Trophoblast cell (in vitro differentiated cells and primary cell): ENCODE results near the gene POLR1A.

Source experiments
- DNase-seq, 2 donors: peaks; one replicate each; pipeline ENCODE4 v3.0.0-alpha.2; 2016
- H2AFZ ChIP-seq: 2 replicates; pipeline ENCODE4 v1.6.1; 2013; ENCODE audit warnings: low read length, moderate library complexity, mild to moderate bottlenecking; ENCODE audit not compliant: insufficient read depth, poor library complexity
- H2AK5ac ChIP-seq: 2 replicates; pipeline ENCODE4 v1.6.1; 2013; ENCODE audit warnings: mild to moderate bottlenecking, low read length
- H2BK120ac ChIP-seq: 2 replicates; pipeline ENCODE4 v1.6.1; 2013; ENCODE audit warnings: low read length, mild to moderate bottlenecking, moderate library complexity; ENCODE audit not compliant: insufficient read depth, poor library complexity
- H2BK12ac ChIP-seq: 2 replicates; pipeline ENCODE4 v1.6.1; 2013; ENCODE audit warnings: mild to moderate bottlenecking, low read length, moderate library complexity
- H2BK5ac ChIP-seq: 2 replicates; pipeline ENCODE4 v1.6.1; 2013; ENCODE audit warnings: low read length, low read depth, moderate library complexity, mild to moderate bottlenecking; ENCODE audit not compliant: poor library complexity
- H3K14ac ChIP-seq: 2 replicates; pipeline ENCODE4 v1.6.1; 2013; ENCODE audit warnings: mild to moderate bottlenecking, low read length
- H3K18ac ChIP-seq: 2 replicates; pipeline ENCODE4 v1.6.1; 2013; ENCODE audit warnings: mild to moderate bottlenecking, low read length
- H3K23ac ChIP-seq: 2 replicates; pipeline ENCODE4 v1.6.1; 2013; ENCODE audit warnings: low read length
- H3K27ac ChIP-seq: 2 replicates; pipeline ENCODE4 v1.5.1; 2013; ENCODE audit warnings: low read depth, mild to moderate bottlenecking, inconsistent platforms, low read length, moderate library complexity
- H3K27me3 ChIP-seq: 2 replicates; pipeline ENCODE4 v1.6.1; 2013; ENCODE audit warnings: inconsistent platforms, mild to moderate bottlenecking, low read length, moderate library complexity; ENCODE audit not compliant: insufficient read depth
- H3K36me3 ChIP-seq, 2 experiments: 1 replicate in 1 of 2; 2 replicates in 1 of 2; pipeline ENCODE4 v1.6.1; 2013; ENCODE audit warnings: low read length in 2 of 2, mild to moderate bottlenecking in 2 of 2, moderate library complexity in 1 of 2; ENCODE audit not compliant: insufficient read depth in 2 of 2, control insufficient read depth in 1 of 2
- H3K4ac ChIP-seq: 2 replicates; pipeline ENCODE4 v1.6.1; 2013; ENCODE audit warnings: low read depth, mild to moderate bottlenecking, low read length, moderate library complexity
- H3K4me1 ChIP-seq, 2 experiments: 1 replicate in 1 of 2; 2 replicates in 1 of 2; pipeline ENCODE4 v1.6.1; 2013; ENCODE audit warnings: low read length in 2 of 2, mild to moderate bottlenecking in 2 of 2, moderate library complexity in 1 of 2; ENCODE audit not compliant: insufficient read depth in 2 of 2, control insufficient read depth in 1 of 2
- H3K4me2 ChIP-seq: 2 replicates; pipeline ENCODE4 v1.6.1; 2013; ENCODE audit warnings: inconsistent platforms, mild to moderate bottlenecking, low read length, moderate library complexity
- H3K4me3 ChIP-seq: 2 replicates; pipeline ENCODE4 v1.5.1; 2013; ENCODE audit warnings: mild to moderate bottlenecking, low read depth, low read length, inconsistent platforms
- H3K79me1 ChIP-seq: one replicate; pipeline ENCODE4 v1.6.1; 2013; ENCODE audit warnings: low read length
- H3K79me2 ChIP-seq: 2 replicates; pipeline ENCODE4 v1.6.1; 2013; ENCODE audit warnings: low read length, mild to moderate bottlenecking; ENCODE audit not compliant: control insufficient read depth, insufficient read depth, poor library complexity
- H3K9ac ChIP-seq: 2 replicates; pipeline ENCODE4 v1.6.1; 2013; ENCODE audit warnings: mild to moderate bottlenecking, low read length
- H3K9me3 ChIP-seq: 2 replicates; pipeline ENCODE4 v1.6.1; 2013; ENCODE audit warnings: low read depth, mild to moderate bottlenecking, control low read depth, inconsistent platforms, low read length; ENCODE audit not compliant: insufficient read depth
- H4K12ac ChIP-seq: 2 replicates; pipeline ENCODE4 v1.6.1; 2013; ENCODE audit warnings: low read depth, mild to moderate bottlenecking, low read length, moderate library complexity
- H4K8ac ChIP-seq: 2 replicates; pipeline ENCODE4 v1.6.1; 2013; ENCODE audit warnings: low read depth, mild to moderate bottlenecking, low read length, moderate library complexity
- H4K91ac ChIP-seq: one replicate; pipeline ENCODE4 v1.6.1; 2013; ENCODE audit warnings: low read depth, mild to moderate bottlenecking, low read length, moderate library complexity
- WGBS: extraction: QIAGEN DNeasy Blood & Tissue Kit; methylation state at CpG from one replicate; pipeline ENCODE4 v1.1.7; 2013; ENCODE audit warnings: missing lambda C conversion rate; ENCODE audit not compliant: insufficient read length, insufficient coverage; ENCODE audit errors: extremely low coverage; 5-methylcytosine and 5-hydroxymethylcytosine counted together

Gene POLR1A

DNA sequence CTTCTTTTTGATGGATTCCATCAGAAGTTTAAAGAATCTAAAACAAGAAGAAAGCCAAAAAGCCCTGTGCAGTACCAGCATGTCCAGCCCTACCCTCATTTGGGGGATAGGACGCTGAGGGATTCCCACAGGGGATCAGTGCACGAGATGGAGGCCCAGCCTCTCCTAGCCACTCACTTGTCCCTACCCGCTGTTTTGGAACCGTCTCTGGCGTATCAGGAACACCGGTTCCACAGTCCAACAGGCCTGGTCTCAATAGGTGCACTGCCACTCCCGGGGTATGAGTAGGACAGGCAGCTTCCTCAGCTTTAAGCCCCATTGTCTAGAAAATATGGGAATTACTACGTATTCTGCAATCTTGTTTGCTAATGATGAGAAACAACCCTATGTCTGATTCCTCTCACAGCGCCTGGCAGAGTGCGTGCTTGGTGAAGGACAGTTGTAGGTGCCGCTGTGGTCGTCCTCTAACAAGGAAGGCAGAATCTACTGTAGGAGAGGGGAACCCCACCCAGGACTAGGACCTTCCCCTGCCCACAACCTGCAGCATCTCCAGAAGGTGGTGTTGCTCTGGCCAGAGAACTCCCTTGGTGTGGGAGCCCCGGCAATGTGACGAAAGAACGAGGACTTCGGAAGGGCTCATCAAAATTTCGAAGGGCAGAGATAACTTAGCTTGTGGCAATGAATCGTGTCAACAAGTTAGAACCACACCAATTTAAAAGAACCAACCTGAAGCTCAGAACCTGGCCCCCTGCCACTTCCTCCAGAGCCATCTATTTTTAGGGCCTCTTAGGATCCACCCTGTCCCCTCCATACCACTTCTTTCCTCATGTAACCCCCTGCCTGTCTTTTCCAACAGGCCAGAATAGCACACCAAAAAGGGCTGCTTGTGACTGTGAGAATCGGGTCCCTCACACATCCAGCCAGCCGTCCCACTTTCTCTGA is 71.7 kb downstream of the POLR1A start:
- no peak overlapping the region for H3K23ac ChIP-seq
- H3K27me3 ChIP-seq = no peaks in the 10 kb centered on the region
- peaks cover 74 to 81% of the 10 kb centered on the region in 2 experiments for H3K36me3 ChIP-seq
- WGBS = no CpG with 5 or more reads among the region's 20 CpGs
- H4K8ac ChIP-seq = no peak overlapping the region
- H3K4me3 ChIP-seq = no peak overlapping the region
- peaks cover 0 to 2% of the 10 kb centered on the region in 2 experiments for H3K4me1 ChIP-seq
- no peak overlapping the region for H2BK120ac ChIP-seq
- H2BK12ac ChIP-seq = no peak overlapping the region
- no peak overlapping the region for H4K12ac ChIP-seq
- H3K9me3 ChIP-seq = no peaks in the 10 kb centered on the region
- no peak overlapping the region for H2BK5ac ChIP-seq
- no peak for DNase-seq
- H4K91ac ChIP-seq = no peak overlapping the region
- H3K27ac ChIP-seq = no peak overlapping the region
- H3K79me2 ChIP-seq = no peaks in the 10 kb centered on the region
- no peak overlapping the region for H3K4me2 ChIP-seq
- no peak overlapping the region for H2AK5ac ChIP-seq
- H3K18ac ChIP-seq = no peak overlapping the region
- H3K4ac ChIP-seq = no peak overlapping the region
- H3K79me1 ChIP-seq = no peaks in the 10 kb centered on the region
- no peak overlapping the region for H2AFZ ChIP-seq
- H3K9ac ChIP-seq = no peak overlapping the region
- H3K14ac ChIP-seq = no peak overlapping the region

DNA sequence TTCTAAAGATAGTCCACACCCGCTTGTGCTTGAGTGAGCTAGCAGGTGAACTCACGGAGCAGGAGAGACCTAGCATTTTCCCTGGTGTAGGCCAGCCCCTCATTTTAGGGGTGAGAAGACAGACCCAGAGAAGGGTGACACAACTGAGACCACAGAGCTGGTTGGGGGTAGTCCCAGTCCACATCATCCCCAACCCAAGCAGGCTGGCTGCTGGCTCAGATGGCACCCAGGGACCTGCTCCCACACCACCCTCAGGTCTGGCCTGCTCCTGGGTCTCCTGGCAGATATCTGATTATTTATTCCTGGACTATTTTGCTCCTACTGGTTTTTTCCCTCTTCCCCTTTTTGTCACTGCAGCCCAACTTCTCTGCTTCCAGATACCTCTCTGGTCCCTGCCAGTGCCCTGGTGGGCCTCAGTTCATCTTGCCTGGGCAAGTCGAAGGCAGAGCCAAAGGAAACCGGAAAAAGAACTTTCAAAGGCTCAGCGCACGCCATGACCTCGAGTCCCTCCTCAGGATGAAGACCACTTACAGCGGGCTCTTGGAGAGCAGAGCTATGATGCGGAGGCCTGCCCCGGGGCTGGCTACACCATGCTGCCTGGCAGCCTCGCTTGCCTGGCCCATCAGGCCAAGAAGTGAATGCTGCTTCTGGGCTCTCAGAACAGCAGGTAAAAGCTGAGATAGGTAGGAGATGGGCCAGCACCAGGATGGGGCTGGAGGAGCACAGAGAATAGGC is 72.7 kb downstream of the POLR1A start:
- Histone ChIP-seq H3K79me2 (no peaks in the 10 kb centered on the region), H3K18ac (no peak overlapping the region), H3K36me3 (peaks cover 74 to 81% of the 10 kb centered on the region in 2 experiments), H3K27me3 (no peaks in the 10 kb centered on the region), H2BK5ac (no peak overlapping the region), H3K23ac (no peak overlapping the region), H3K9ac (no peak overlapping the region), H3K9me3 (no peaks in the 10 kb centered on the region), H2BK12ac (no peak overlapping the region), H3K79me1 (no peaks in the 10 kb centered on the region), H4K12ac (no peak overlapping the region), H3K4me2 (no peak overlapping the region), H2BK120ac (no peak overlapping the region), H4K8ac (no peak overlapping the region), H3K27ac (no peak overlapping the region), H3K14ac (no peak overlapping the region), H2AFZ (no peak overlapping the region), H2AK5ac (no peak overlapping the region), H3K4me3 (no peak overlapping the region), H3K4me1 (peaks cover 0 to 2% of the 10 kb centered on the region in 2 experiments), H3K4ac (no peak overlapping the region), H4K91ac (no peak overlapping the region)
- DNase-seq = no peak
- WGBS = no CpG with 5 or more reads among the region's 11 CpGs

DNA sequence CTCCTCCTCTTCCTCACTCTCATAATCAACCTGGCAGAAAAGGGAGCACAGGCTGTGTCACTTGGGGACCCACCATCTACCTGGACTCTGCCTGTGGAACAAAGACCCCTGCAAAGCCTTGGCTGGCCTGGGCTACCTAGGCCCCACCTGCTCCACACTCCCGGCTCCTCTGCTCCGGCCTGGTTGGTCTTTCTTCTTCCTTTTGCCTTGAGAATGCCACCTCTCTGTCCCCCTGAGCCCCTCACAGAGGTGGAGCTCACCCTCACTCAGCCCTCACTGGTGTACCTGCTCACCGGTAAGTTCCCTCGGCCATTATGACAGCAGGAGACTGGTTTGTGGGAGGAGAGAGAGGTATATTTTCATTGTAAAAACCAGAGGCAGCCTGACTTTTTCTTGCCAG is 74.1 kb downstream of the POLR1A start:
- no peak overlapping the region for H2BK12ac ChIP-seq
- no peak overlapping the region for H4K91ac ChIP-seq
- no peak overlapping the region for H3K4me3 ChIP-seq
- no peaks in the 10 kb centered on the region for H3K79me2 ChIP-seq
- no peaks in the 10 kb centered on the region for H3K9me3 ChIP-seq
- no peak overlapping the region for H3K27ac ChIP-seq
- no peak overlapping the region for H2BK120ac ChIP-seq
- no peak overlapping the region for H3K4ac ChIP-seq
- DNase-seq = no peak
- H3K36me3 ChIP-seq = peaks cover 81 to 85% of the 10 kb centered on the region in 2 experiments
- no peak overlapping the region for H3K18ac ChIP-seq
- no peak overlapping the region for H2AK5ac ChIP-seq
- H4K8ac ChIP-seq = no peak overlapping the region
- no peaks in the 10 kb centered on the region for H3K79me1 ChIP-seq
- no peak overlapping the region for H3K9ac ChIP-seq
- no peak overlapping the region for H4K12ac ChIP-seq
- no CpG with 5 or more reads among the region's 4 CpGs for WGBS
- H2BK5ac ChIP-seq = no peak overlapping the region
- no peak overlapping the region for H3K4me2 ChIP-seq
- H3K27me3 ChIP-seq = no peaks in the 10 kb centered on the region
- no peak overlapping the region for H2AFZ ChIP-seq
- H3K4me1 ChIP-seq = peaks cover 3 to 5% of the 10 kb centered on the region in 2 experiments
- no peak overlapping the region for H3K23ac ChIP-seq
- H3K14ac ChIP-seq = no peak overlapping the region

DNA sequence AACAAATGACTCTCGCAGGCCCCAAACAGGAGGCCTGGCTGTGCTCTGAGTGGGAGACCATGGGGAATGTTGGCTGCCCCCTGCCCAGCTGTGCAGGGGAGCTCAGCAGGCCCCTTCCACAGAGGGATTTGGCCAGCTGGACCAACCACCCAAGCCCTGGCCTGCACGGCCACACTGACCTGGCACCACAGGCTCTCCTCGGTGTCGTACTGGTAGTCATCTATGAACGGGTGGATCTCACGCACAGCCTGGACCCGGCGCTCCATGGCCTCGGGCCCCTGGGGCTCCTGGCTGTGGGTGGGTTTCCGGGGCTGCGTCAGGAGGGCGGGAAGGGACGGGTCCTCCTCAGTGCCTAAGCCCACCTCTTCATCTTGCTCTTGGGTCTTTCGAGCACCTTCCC is 74.5 kb downstream of the POLR1A start:
- Histone ChIP-seq H4K8ac (no peak overlapping the region), H3K23ac (no peak overlapping the region), H2BK120ac (no peak overlapping the region), H2AK5ac (no peak overlapping the region), H3K4me3 (no peak overlapping the region), H3K27me3 (no peaks in the 10 kb centered on the region), H2BK12ac (no peak overlapping the region), H2BK5ac (no peak overlapping the region), H3K4me2 (no peak overlapping the region), H3K36me3 (peaks cover 85 to 88% of the 10 kb centered on the region in 2 experiments), H3K27ac (no peak overlapping the region), H4K12ac (no peak overlapping the region), H4K91ac (no peak overlapping the region), H3K4me1 (peaks cover 5 to 6% of the 10 kb centered on the region in 2 experiments), H3K9me3 (no peaks in the 10 kb centered on the region), H3K9ac (no peak overlapping the region), H3K4ac (no peak overlapping the region), H3K14ac (no peak overlapping the region), H2AFZ (no peak overlapping the region), H3K79me2 (no peaks in the 10 kb centered on the region), H3K79me1 (no peaks in the 10 kb centered on the region), H3K18ac (no peak overlapping the region)
- no peak for DNase-seq
- WGBS = no CpG with 5 or more reads among the region's 14 CpGs
